Upper lobe of left lung (tissue), 6 donors: ENCODE results near the gene TRAPPC4. TPM values are rescaled to one million over a fixed set of nuclear protein-coding genes. Genes with fewer than 3 reads are reported as not detected.

Source experiments
- ATAC-seq, 2 donors: fragments of 200-7000 bp; cut with Tn5 transposase; one replicate each; pipeline ENCODE4 v1.9.1; 2022; ENCODE audit warnings: mild to moderate bottlenecking in 2 of 2, moderate library complexity in 2 of 2; ENCODE audit not compliant: low FRiP score in 2 of 2
- DNase-seq, 2 donors: peaks; one replicate each; pipeline ENCODE4 v3.0.0-alpha.2; 2019 to 2020
- H3K27ac ChIP-seq, 4 donors: fragments of 200-600 bp; sonication (generic); one replicate each; pipeline ENCODE4 v1.5.1; 2016 to 2019
- H3K27me3 ChIP-seq, 4 donors: fragments of 200-600 bp; sonication (generic); one replicate each; pipeline ENCODE4 v1.5.1; 2017 to 2019
- H3K36me3 ChIP-seq, 4 donors: fragments of 200-600 bp; sonication (generic); one replicate each; pipeline ENCODE4 v1.5.1; 2016 to 2019
- H3K4me1 ChIP-seq, 4 donors: fragments of 200-600 bp; sonication (generic); one replicate each; pipeline ENCODE4 v1.5.1; 2018 to 2019
- H3K4me3 ChIP-seq, 4 donors: fragments of 200-600 bp; sonication (generic); one replicate each; pipeline ENCODE4 v1.5.1; 2017 to 2019; ENCODE audit warnings: mild to moderate bottlenecking in 2 of 4, moderate library complexity in 1 of 4
- H3K9me3 ChIP-seq, 4 donors: fragments of 200-600 bp; sonication (generic); one replicate each; pipeline ENCODE4 v1.5.1; 2018 to 2019
- CTCF ChIP-seq, 6 experiments: fragments of 450-650 bp in 4 of 6; fragments of 200-600 bp in 2 of 6; sonication (generic) in 2 of 6; IDR thresholded peaks; one replicate each; pipeline ENCODE4 v1.5.1; 2016 to 2019; ENCODE audit warnings: antibody characterized with exemption in 6 of 6
- EP300 ChIP-seq, 4 donors: sonication (generic); formaldehyde crosslinking; IDR thresholded peaks; one replicate each; pipeline ENCODE4 v1.5.1; 2017; ENCODE audit warnings: antibody characterized with exemption in 4 of 4, control low read depth in 2 of 4
- POLR2A ChIP-seq, 4 donors: fragments of 450-650 bp; IDR thresholded peaks; one replicate each; pipeline ENCODE4 v1.5.1; 2016 to 2017; ENCODE audit warnings: antibody characterized with exemption in 4 of 4, mild to moderate bottlenecking in 2 of 4
- POLR2AphosphoS5 ChIP-seq, 2 donors: sonication (generic); formaldehyde crosslinking; IDR thresholded peaks; one replicate each; pipeline ENCODE4 v1.5.1; 2017; ENCODE audit warnings: antibody characterized with exemption in 2 of 2
- WGBS, 2 donors: methylation state at CpG; one replicate each; pipeline ENCODE4 v1.1.5; 2017 to 2018; 5-methylcytosine and 5-hydroxymethylcytosine counted together
- total RNA-seq, 6 donors: library from RNA; depleted of rRNA in 4 of 6; stranded (reverse); fragments of >200 nt in 4 of 6; gene quantifications; one replicate each; pipeline versions ENCODE4 v1.1.0 to v1.2.1, GENCODE V29; 2016 to 2021
- donor health status: DM: no; HTN: no; CAD: no; lungs with moderate emphysema.
- donor health status: DM: no; HTN: yes; CAD: no; lungs with severe emphysema.

Gene TRAPPC4
- total RNA-seq, 6 donors from 2014 or later, result 44.2 to 77.5 (median 63.6) TPM

- Histone ChIP-seq H3K4me1 (peaks cover 22 to 40% (median 26%) of the 10 kb centered on the region in 4 donors), H3K4me3 (no peak overlapping the region)
These were observed 9.9 kb downstream of the TRAPPC4 start for GRCh38 chr11:119028346-119029068.

GRCh38 chr11:119029069-119029339 is 10.4 kb downstream of the TRAPPC4 start:
- no peak for ATAC-seq
- H3K9me3 ChIP-seq, result no peaks in the 10 kb centered on the region
- 78 to 91% methylated on average over 1 of the region's 1 CpG for WGBS, 2 donors
- peaks cover 5 to 37% (median 14%) of the 10 kb centered on the region in 4 donors for H3K36me3 ChIP-seq
- H3K4me3 ChIP-seq, result peak overlapping the region in 1 of 4 donors; percentile 64
- TF ChIP-seq POLR2AphosphoS5 (IDR thresholded peaks at IDR 0.05) (no peak), POLR2A (IDR thresholded peaks at IDR 0.05) (no peak), EP300 (IDR thresholded peaks at IDR 0.05) (no peak), CTCF (IDR thresholded peaks at IDR 0.05) (no peak)
- H3K27me3 ChIP-seq, result no peaks in the 10 kb centered on the region
- peak overlapping the region in 3 of 4 donors; percentile 17 to 91 (median 25) for H3K27ac ChIP-seq
- DNase-seq, result no peak
- H3K4me1 ChIP-seq, result peaks cover 22 to 40% (median 26%) of the 10 kb centered on the region in 4 donors

More at GRCh38 chr11:119028346-119029068, 9.9 kb downstream of the TRAPPC4 start:
- DNase-seq (no peak), ATAC-seq (no peak)
- no peaks in the 10 kb centered on the region for H3K9me3 ChIP-seq
- peaks cover 5 to 42% (median 15%) of the 10 kb centered on the region in 4 donors for H3K36me3 ChIP-seq
- 69 to 73% methylated on average over 4 to 9 of the region's 9 CpGs for WGBS, 2 donors
- H3K27me3 ChIP-seq, result no peaks in the 10 kb centered on the region
- peak overlapping the region in 2 of 4 donors; percentile 6 to 91 for H3K27ac ChIP-seq
- TF ChIP-seq POLR2AphosphoS5 (IDR thresholded peaks at IDR 0.05) (no peak), POLR2A (IDR thresholded peaks at IDR 0.05) (no peak), CTCF (IDR thresholded peaks at IDR 0.05) (no peak), EP300 (IDR thresholded peaks at IDR 0.05) (no peak)

GRCh38 chr11:119029340-119030028 is 10.9 kb downstream of the TRAPPC4 start:
- Histone ChIP-seq H3K27ac (peak overlapping the region; percentile 74 to 91 (median 84)), H3K4me1 (peaks cover 21 to 39% (median 25%) of the 10 kb centered on the region in 4 donors), H3K27me3 (no peaks in the 10 kb centered on the region), H3K36me3 (peaks cover 5 to 33% (median 14%) of the 10 kb centered on the region in 4 donors), H3K4me3 (peak overlapping the region in 3 of 4 donors; percentile 64 to 96 (median 82)), H3K9me3 (no peaks in the 10 kb centered on the region)
- ATAC-seq (peak in 1 of 2 donors; percentile 9), DNase-seq (no peak)
- TF ChIP-seq POLR2A (IDR thresholded peaks at IDR 0.05) (no peak), POLR2AphosphoS5 (IDR thresholded peaks at IDR 0.05) (no peak), CTCF (IDR thresholded peaks at IDR 0.05) (no peak), EP300 (IDR thresholded peaks at IDR 0.05) (no peak)
- WGBS, 2 donors, result 52 to 74% methylated on average over 10 of the region's 10 CpGs

- H3K27ac ChIP-seq, result peak overlapping the region; percentile 74 to 91 (median 84)
- WGBS, 2 donors, result 7 to 40% methylated on average over 1 to 6 of the region's 13 CpGs
- no peaks in the 10 kb centered on the region for H3K9me3 ChIP-seq
- TF ChIP-seq CTCF (IDR thresholded peaks at IDR 0.05) (no peak), EP300 (IDR thresholded peaks at IDR 0.05) (no peak), POLR2A (IDR thresholded peaks at IDR 0.05) (no peak), POLR2AphosphoS5 (IDR thresholded peaks at IDR 0.05) (no peak)
- H3K4me1 ChIP-seq, result peaks cover 20 to 35% (median 24%) of the 10 kb centered on the region in 4 donors
- H3K27me3 ChIP-seq, result no peaks in the 10 kb centered on the region
- no peak for DNase-seq
- ATAC-seq, result peak in 1 of 2 donors; percentile 4
- peaks cover 4 to 28% (median 10%) of the 10 kb centered on the region in 4 donors for H3K36me3 ChIP-seq
- H3K4me3 ChIP-seq, result peak overlapping the region; percentile 64 to 96 (median 88)
These were observed 11.4 kb downstream of the TRAPPC4 start for GRCh38 chr11:119030029-119030328.
